Kidney (tissue), 14 donors: ENCODE results near the gene KLHL25. TPM values are rescaled to one million over a fixed set of nuclear protein-coding genes. Genes with fewer than 3 reads are reported as not detected.

Experiments used
- DNase-seq, 5 donors: peaks; one replicate each; pipeline ENCODE4 v3.0.0-alpha.2; 2013 to 2020
- FAIRE-seq: peaks from 2 replicates; lab custom pipeline; 2012; peaks lifted over from hg19 to GRCh38; lab: Jason Lieb, UNC
- H3K27ac ChIP-seq, 2 donors: one replicate each; pipeline ENCODE4 v1.7.0; 2013; ENCODE audit warnings: low read depth in 2 of 2, low read length in 2 of 2, inconsistent platforms in 1 of 2
- H3K27me3 ChIP-seq: one replicate; pipeline ENCODE4 v1.7.1; 2013; ENCODE audit warnings: low read length, inconsistent platforms; ENCODE audit not compliant: control insufficient read depth, insufficient read depth
- H3K36me3 ChIP-seq, 3 donors: one replicate each; pipeline versions ENCODE4 v1.7.0 to v1.7.1; 2013; ENCODE audit warnings: low read length in 3 of 3, control low read depth in 1 of 3, inconsistent platforms in 1 of 3; ENCODE audit not compliant: insufficient read depth in 3 of 3, control insufficient read depth in 2 of 3
- H3K4me1 ChIP-seq, 3 donors: one replicate each; pipeline versions ENCODE4 v1.7.0 to v1.7.1; 2013; ENCODE audit warnings: low read length in 3 of 3, inconsistent platforms in 1 of 3, low read depth in 1 of 3; ENCODE audit not compliant: control insufficient read depth in 2 of 3, insufficient read depth in 2 of 3
- H3K4me3 ChIP-seq, 3 donors: one replicate each; pipeline versions ENCODE4 v1.7.0 to v1.8.1; 2013; ENCODE audit warnings: low read length in 3 of 3, control low read depth in 1 of 3, inconsistent platforms in 1 of 3
- H3K9ac ChIP-seq, 3 donors: one replicate each; pipeline versions ENCODE4 v1.7.0 to v1.7.1; 2013; ENCODE audit warnings: low read length in 3 of 3, control low read depth in 1 of 3, inconsistent platforms in 1 of 3
- H3K9me3 ChIP-seq, 3 donors: one replicate each; pipeline versions ENCODE4 v1.7.0 to v1.7.1; 2013; ENCODE audit warnings: low read length in 3 of 3, control low read depth in 1 of 3, inconsistent platforms in 1 of 3; ENCODE audit not compliant: control insufficient read depth in 2 of 3, insufficient read depth in 1 of 3
- intact Hi-C: fragments of 100-400 bp; cut with DNase I; formaldehyde crosslinking; loops from one replicate; pipeline ENCODE4 v1.11.1; 2022
- polyA plus RNA-seq: library from polyadenylated mRNA; stranded (reverse); fragments of 350-450 nt; fragmentation: Illumina TruSeq; extraction: RNeasy Lipid Tissue Mini Kit (QIAGEN cat#74804); gene quantifications from one replicate; pipeline ENCODE4 v1.2.3, GENCODE V29; 2014; ENCODE audit warnings: low read depth, low replicate concordance; ENCODE audit not compliant: insufficient read depth
- total RNA-seq: library from RNA; stranded (reverse); fragmentation: NEBNext Ultra II Directional; extraction: Animal tissue kit (Norgen Biotek cat#: 25700); gene quantifications from one replicate; pipeline ENCODE4 v1.2.1, GENCODE V29; 2021
- TF ChIP-seq, protein P1 (sequence below): IDR thresholded peaks from 3 replicates; pipeline ENCODE4 v1.5.1; 2012; ENCODE audit warnings: mild to moderate bottlenecking, moderate library complexity, borderline replicate concordance; ENCODE audit not compliant: insufficient read depth; ENCODE audit errors: extremely low read depth
- donor health status: control.
- donor health status: control.
- donor health status: control.
- donor health status: control.
- donor health status: control.
- donor health status: DM: yes; HTN: yes; CAD: no.
- donor health status: Normal renal cell carcinoma (clear cell type).

Gene KLHL25
- total and polyA plus RNA-seq, 2 donors from 2014 or later = 5.3 to 8.4 TPM

DNA sequence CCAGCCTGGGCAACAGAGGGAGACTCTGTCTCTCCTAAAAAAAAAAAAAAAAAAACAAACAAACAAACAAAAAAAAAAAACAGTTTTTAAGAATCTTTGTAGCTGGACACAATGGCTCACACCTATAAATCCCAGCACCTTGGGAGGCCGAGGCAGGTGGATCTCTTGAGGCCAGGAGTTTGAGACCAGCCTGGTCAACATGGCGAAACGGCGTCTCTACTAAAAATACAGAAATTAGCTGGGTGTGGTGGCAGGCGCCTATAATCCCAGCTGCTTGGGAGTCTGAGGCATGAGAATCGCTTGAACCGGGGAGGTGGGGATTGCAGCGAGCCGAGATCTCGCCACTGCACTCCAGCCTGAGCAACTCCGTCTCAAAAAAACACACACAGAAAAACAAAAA is 53.1 kb downstream of the KLHL25 start:
- H3K9me3 ChIP-seq = no peaks in the 10 kb centered on the region
- no peak overlapping the region for H3K9ac ChIP-seq
- H3K4me3 ChIP-seq = no peak overlapping the region
- no peaks in the 10 kb centered on the region for H3K27me3 ChIP-seq
- TF ChIP-seq, protein P1, sequence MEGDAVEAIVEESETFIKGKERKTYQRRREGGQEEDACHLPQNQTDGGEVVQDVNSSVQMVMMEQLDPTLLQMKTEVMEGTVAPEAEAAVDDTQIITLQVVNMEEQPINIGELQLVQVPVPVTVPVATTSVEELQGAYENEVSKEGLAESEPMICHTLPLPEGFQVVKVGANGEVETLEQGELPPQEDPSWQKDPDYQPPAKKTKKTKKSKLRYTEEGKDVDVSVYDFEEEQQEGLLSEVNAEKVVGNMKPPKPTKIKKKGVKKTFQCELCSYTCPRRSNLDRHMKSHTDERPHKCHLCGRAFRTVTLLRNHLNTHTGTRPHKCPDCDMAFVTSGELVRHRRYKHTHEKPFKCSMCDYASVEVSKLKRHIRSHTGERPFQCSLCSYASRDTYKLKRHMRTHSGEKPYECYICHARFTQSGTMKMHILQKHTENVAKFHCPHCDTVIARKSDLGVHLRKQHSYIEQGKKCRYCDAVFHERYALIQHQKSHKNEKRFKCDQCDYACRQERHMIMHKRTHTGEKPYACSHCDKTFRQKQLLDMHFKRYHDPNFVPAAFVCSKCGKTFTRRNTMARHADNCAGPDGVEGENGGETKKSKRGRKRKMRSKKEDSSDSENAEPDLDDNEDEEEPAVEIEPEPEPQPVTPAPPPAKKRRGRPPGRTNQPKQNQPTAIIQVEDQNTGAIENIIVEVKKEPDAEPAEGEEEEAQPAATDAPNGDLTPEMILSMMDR = no peak
- peaks cover 10 to 53% (median 39%) of the 10 kb centered on the region in 3 donors for H3K36me3 ChIP-seq
- intact Hi-C loops = no loop called here
- FAIRE-seq (no peak), DNase-seq (no peak)
- H3K27ac ChIP-seq = no peak overlapping the region
- no peaks in the 10 kb centered on the region for H3K4me1 ChIP-seq

DNA sequence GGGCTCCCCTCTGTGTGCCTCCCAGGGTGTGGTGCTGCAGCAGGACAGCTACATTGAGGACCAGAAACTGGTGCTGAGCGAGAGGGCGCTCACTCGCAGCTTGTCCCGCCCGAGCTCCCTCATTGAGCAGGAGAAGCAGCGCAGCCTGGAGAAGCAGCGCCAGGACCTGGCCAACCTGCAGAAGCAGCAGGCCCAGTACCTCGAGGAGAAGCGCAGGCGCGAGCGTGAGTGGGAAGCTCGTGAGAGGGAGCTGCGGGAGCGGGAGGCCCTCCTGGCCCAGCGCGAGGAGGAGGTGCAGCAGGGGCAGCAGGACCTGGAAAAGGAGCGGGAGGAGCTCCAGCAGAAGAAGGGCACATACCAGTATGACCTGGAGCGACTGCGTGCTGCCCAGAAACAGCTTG is 53.7 kb downstream of the KLHL25 start:
- FAIRE-seq = no peak
- intact Hi-C loops = no loop called here

DNA sequence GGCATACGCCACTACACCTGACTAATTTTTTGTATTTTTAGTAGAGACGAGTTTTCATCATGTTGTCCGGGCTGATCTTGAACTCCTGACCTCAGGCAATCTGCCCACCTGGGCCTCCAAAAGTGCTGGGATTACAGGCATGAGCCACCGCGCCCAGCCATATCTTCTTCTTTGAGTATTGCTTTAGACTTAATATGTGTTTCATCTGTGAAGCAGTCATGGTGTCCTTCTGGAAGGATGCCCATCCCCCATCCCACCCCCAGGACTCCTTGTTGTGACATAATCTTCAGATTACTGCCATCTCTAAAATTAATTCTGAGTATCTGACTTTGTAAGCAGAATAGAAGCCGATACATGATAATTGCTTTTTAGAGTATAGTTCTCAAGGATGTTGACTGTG is 57.7 kb downstream of the KLHL25 start:
- intact Hi-C loops = no loop called here

More for the DNA sequence above, 53.7 kb downstream of the KLHL25 start:
- Histone ChIP-seq H3K4me1 (no peaks in the 10 kb centered on the region), H3K9ac (no peak overlapping the region), H3K27ac (no peak overlapping the region), H3K9me3 (no peaks in the 10 kb centered on the region), H3K36me3 (peaks cover 10 to 52% (median 41%) of the 10 kb centered on the region in 3 donors), H3K4me3 (no peak overlapping the region), H3K27me3 (no peaks in the 10 kb centered on the region)
- DNase-seq = no peak
- TF ChIP-seq, protein P1 = no peak

More for the DNA sequence above, 57.7 kb downstream of the KLHL25 start:
- Histone ChIP-seq H3K27ac (no peak overlapping the region), H3K4me3 (no peak overlapping the region), H3K4me1 (no peaks in the 10 kb centered on the region), H3K27me3 (no peaks in the 10 kb centered on the region), H3K9me3 (peaks cover 0 to 9% (median 3%) of the 10 kb centered on the region in 3 donors), H3K9ac (no peak overlapping the region), H3K36me3 (peaks cover 7 to 41% (median 25%) of the 10 kb centered on the region in 3 donors)
- FAIRE-seq (no peak), DNase-seq (no peak)
- TF ChIP-seq, protein P1 = no peak
